GM10248 (cell line): ENCODE measurements around the gene COX4I1.
"Not testable (repeated sequence)": the region's sequence is repeated elsewhere in the genome, so short reads cannot be mapped to it uniquely, and the experiment has no call there.

Source experiments
- CTCF ChIA-PET: fragments of 300-600 bp; sonication (Branson Sonifier 250); formaldehyde crosslinking; extraction: SDS; loops from one replicate; lab custom pipeline; 2021; ENCODE audit warnings: antibody characterized with exemption; lab: Yijun Ruan, JAX
- POLR2A ChIA-PET: fragments of 350-650 bp; sonication (Branson Sonifier 250); formaldehyde crosslinking; extraction: SDS; loops from one replicate; lab custom pipeline; 2020; ENCODE audit warnings: antibody characterized with exemption; lab: Yijun Ruan, JAX
- DNase-seq: peaks from one replicate; pipeline ENCODE4 v3.0.0; 2012; ENCODE audit errors: extremely low spot score
- TF ChIP-seq, protein P1 (sequence below): IDR thresholded peaks from 2 replicates; pipeline ENCODE4 v1.5.1; 2012; ENCODE audit warnings: mild to moderate bottlenecking, low read depth; ENCODE audit errors: extremely low read depth, missing control alignments, control extremely low read depth

COX4I1 gene

DNA sequence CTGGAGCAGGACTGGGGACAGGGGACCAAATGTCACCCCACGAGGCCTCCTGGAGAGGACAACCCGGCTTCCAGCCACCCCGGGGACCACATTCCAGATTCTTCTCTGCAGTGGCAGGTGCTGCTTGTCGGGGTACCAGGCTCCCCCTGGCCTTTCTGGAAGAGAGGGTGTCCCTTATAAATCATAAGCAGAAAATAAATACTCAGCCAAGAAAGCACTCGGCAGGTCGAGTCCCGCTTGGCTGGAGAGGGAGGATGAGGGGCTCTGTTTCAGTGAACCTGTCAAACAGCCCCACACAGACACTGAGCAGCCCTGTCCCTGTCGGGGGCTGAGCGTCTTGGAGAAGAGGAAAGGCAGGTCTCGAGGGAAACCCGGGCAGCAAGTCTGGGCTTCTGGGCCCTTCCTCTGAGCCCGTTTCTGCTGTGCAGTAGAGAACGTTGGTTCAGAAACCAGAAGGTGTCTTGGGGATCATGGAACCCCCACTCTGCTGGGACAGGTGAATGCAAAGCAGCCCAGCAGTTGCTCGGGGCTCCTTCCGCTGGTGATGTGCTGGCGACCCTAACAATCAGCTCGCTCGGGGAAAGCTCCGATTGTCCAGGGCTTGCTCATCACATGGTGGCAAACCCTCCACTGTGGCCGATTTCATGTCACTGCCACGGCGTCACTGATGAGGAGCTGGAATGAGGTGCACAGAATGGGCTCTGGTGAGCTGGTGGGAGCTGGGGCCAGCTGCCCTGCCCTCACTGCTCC is 36.6 kb downstream of the COX4I1 start:
- TF ChIP-seq, protein P1, sequence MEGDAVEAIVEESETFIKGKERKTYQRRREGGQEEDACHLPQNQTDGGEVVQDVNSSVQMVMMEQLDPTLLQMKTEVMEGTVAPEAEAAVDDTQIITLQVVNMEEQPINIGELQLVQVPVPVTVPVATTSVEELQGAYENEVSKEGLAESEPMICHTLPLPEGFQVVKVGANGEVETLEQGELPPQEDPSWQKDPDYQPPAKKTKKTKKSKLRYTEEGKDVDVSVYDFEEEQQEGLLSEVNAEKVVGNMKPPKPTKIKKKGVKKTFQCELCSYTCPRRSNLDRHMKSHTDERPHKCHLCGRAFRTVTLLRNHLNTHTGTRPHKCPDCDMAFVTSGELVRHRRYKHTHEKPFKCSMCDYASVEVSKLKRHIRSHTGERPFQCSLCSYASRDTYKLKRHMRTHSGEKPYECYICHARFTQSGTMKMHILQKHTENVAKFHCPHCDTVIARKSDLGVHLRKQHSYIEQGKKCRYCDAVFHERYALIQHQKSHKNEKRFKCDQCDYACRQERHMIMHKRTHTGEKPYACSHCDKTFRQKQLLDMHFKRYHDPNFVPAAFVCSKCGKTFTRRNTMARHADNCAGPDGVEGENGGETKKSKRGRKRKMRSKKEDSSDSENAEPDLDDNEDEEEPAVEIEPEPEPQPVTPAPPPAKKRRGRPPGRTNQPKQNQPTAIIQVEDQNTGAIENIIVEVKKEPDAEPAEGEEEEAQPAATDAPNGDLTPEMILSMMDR = no peak
- POLR2A ChIA-PET = no interaction called here
- DNase-seq = no peak
- CTCF ChIA-PET = interaction anchor here (1.5 to 1.7 kb wide), 2 partner anchors 15 to 17 kb away, joined by 3 to 6 read pairs; no protein-coding TSS in a partner anchor

DNA sequence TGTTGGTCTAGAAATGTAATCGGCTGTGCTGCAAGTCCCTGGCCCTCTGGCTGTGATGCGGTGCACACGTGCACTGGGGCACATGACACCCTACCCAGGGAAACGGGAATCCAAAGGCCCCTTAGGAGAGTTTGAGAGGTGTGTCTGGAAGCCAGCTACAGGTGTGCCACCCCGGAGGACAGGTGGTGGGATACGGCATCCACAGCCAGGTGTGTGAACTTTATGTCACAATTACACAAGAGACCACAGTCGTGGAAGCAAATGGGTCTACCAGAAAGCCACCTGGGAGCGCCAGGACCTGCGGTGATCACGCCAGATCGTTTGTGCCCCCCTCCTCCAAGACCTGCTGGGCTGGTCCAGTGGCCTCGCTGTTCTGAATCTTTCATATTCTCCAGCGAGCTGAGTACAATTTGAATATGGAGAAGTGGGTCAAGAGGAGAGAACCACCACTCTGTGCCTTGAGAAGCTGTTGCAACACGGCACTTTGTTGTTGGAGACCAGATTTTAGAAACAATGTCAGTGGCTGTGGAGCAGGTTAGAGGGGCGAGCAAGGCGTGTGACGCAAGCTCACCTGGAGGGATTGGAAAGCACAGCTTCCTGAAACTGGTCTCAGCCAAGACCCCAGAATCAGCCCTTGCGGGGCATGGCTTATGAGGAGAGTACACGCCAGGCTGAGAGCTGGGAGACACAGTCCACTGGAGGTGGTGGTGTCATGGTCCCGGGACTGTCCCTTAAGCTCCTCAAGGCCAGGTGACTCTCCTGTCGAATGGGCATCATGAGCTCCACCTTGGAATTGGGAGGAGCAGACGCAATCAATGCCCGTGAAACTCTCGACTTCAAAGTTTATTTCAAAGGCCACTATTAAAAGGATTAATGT is 37.4 kb downstream of the COX4I1 start:
- DNase-seq = no peak
- CTCF ChIA-PET = interaction anchor here (0.9 to 1.7 kb wide), 5 partner anchors 12 to 73 kb away, joined by 3 to 11 read pairs (median 6); no protein-coding TSS in a partner anchor
- POLR2A ChIA-PET = no interaction called here
- TF ChIP-seq, protein P1 = no peak

DNA sequence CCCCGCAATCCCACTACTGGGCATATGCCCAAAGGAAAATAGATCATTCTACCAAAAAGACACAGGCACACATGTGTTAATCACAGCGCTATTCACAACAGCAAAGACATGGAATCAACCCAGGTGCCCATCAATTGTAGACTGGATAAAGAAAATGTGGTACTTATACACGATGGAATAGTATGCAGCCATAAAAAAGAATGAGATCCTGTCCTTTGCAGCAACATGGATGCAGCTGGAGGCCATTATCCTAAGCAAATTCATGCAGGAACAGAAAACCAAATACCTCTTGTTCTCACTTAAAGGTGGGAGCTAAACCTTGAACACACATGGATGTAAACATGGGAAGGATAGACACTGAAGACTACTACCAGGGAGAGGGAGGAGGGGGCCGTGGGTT is 38.2 kb downstream of the COX4I1 start:
- POLR2A ChIA-PET, DNase-seq: not testable (repeated sequence)
- CTCF ChIA-PET = interaction anchor here (0.7 to 1.7 kb wide), 6 partner anchors 11 to 235 kb away, joined by 3 to 11 read pairs (median 5); no protein-coding TSS in a partner anchor

DNA sequence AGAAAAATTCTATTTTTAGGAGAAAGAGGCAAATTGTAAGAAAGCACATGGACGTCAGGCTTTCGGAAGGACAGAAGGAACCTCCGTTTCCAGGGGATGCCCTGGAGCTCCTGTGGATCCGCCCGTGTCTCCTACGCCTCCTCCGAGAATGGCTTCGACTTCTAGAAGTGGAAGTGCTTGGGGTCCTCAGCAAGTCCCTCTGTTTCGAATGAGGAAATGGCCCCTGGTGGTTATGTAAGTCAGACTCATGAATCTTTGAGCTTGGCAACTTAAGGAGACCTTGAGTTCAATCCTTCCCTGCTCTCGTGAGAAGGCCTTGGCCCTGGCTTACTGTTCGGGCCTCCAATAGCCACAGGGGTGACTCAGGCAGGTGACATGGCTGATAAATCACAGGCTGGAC is 38.9 kb downstream of the COX4I1 start:
- ChIA-PET POLR2A (no interaction called here), CTCF (interaction anchor here (0.7 to 1.7 kb wide), 3 partner anchors 10 to 234 kb away, joined by 3 to 11 read pairs (median 6); no protein-coding TSS in a partner anchor)
- DNase-seq = no peak
- TF ChIP-seq, protein P1 = no peak

DNA sequence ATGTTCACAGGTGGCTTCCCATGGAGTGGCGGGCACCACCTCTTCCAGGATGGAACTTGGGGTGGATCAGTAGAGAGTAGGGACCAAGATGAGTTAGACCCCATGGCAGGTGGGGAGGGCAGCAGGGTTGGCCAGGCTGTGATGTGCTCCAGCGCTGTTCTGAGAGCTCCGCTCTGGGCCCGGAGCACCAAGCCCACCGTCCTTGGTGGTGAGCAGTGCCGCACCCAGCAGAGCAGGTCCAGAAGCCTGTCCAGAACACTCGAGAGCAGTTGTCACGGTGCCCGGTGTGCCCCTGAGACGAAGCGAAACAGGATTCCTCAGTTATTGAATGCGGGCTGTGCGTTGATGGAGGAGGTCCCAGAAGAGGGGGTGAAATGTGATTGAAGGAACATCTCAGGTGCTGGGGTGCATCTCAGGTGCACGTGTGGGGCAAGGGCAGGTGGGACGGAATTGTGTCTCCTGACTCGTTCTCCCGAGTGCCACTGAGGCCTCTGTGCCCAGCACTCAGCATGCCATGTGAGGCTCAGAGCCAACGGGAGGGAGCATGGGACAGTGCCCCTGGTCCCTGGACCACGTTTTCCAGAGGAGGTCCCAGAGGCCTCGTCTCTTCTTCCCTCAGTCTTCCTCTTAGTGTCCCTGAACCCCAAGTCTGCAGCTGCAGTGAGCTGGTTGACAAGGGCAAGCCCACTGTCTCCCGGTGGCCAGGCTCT is 39.5 kb downstream of the COX4I1 start:
- CTCF ChIA-PET = interaction anchor here (1.4 to 1.7 kb wide), 2 partner anchors 18 kb away, joined by 5 to 11 read pairs; no protein-coding TSS in a partner anchor
- POLR2A ChIA-PET = no interaction called here
- TF ChIP-seq, protein P1 = no peak
- no peak for DNase-seq

DNA sequence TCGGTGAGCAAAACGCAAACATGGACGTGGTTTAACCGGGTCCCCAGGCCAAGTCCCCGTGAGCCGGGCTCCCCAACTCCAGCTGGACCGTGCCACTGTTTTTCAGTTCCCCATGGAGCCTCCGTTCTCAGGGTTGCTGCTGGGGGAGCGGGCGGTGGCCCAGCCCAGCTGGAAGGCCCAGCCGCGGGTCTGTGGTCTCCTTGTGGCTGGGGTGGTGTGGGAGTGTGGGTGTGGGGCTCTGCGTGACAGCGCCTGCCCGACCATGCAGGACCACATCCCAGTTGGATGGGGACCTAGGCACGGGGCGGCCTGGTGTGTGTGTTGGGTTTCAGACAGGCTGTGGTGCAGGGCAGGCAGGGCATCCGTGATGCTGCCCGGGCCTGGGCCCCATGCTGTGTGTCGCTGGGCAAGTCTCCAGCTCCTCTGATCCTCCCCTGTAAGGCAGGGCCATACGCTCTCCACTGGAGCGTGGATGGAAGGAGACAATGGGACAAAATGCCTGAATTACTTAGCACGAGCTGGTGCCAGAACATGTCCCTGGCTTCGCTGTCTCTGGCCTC is 40.3 kb downstream of the COX4I1 start:
- TF ChIP-seq, protein P1 = no peak
- ChIA-PET POLR2A (no interaction called here), CTCF (interaction anchor here (1.3 to 1.5 kb wide), 3 partner anchors 15 to 25 kb away, joined by 3 to 5 read pairs (median 3); no protein-coding TSS in a partner anchor)
- no peak for DNase-seq
